ENCODE results near the gene CALML4.

DNA sequence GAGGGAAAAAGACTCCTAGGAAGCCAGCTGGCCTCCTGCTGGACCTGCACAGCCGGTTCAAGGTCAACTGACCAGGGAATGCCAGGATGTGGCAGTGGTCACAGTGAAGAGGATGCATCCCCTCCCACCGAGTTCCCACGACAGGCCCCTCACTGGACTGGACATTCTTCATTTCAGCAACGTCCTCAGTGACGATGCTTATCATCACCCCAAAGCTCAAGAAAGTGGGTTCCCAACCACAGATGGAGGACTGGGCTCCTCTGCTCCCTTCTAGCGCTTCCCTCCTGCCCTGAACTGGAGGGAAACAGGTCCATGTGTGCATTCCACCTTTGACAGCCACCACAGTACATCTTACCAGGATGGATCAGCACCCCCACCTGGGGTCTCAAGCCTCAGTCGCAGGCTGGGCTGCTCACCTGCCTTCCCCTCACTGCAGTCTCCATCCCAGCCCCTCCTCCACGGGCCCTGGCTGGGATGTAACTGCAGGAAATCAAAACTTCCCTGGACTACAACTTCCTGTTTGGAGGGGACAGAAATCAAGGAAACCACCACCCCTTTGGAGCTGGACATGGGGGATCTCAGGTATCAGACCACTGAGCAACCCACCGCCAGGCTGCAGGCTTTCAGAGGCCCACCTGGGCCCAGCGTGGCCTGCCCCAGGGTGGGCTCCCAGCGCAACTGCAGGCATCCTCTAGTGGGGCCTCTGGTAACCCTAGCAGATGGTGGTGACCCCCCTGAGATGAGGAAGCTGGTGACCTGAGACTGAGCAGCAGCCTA, 7.3 kb downstream of the CALML4 start:
- no peak for TF ChIP-seq ZFP30 (CRISPR knock-in tag; IDR thresholded peaks at IDR 0.05)
- TF ChIP-seq TOX (CRISPR knock-in tag; IDR thresholded peaks at IDR 0.05; ENCODE audit: borderline replicate concordance), result no peak

All from SK-N-SH treated with all-trans-retinoic acid at 6 μM for 48 hours (cell line).